Endothelial cell of umbilical vein (primary cell): Measurements from ENCODE around the gene LOXL4. TPM values are rescaled to one million over a fixed set of nuclear protein-coding genes. Genes with fewer than 3 reads are reported as not detected.

Experiments used
- BruUV-seq: library from RNA; stranded (reverse); fragments of 400-500 nt; replicated peaks from 2 replicates; lab custom pipeline; 2021; lab: Mats Ljungman, UMichigan
- CTCF ChIA-PET: fragments of 300-600, 350-600 bp; sonication (Branson Sonifier 250); formaldehyde crosslinking; loops from one replicate; lab custom pipeline; 2021; ENCODE audit warnings: antibody characterized with exemption, inconsistent platforms; lab: Charles Lee
- POLR2A ChIA-PET: fragments of 300-600, 350-600 bp; sonication (Branson Sonifier 250); formaldehyde crosslinking; loops from one replicate; lab custom pipeline; 2021; ENCODE audit warnings: antibody characterized with exemption, inconsistent platforms; lab: Charles Lee
- DNase-seq: peaks from one replicate; pipeline ENCODE4 v3.0.0-alpha.2; 2011; ENCODE audit warnings: low read depth, low spot score
- FAIRE-seq: peaks from 2 replicates; lab custom pipeline; 2011; peaks lifted over from hg19 to GRCh38; lab: Jason Lieb, UNC
- H2AFZ ChIP-seq: 2 replicates; pipeline ENCODE4 v1.6.0; 2012; ENCODE audit warnings: low read depth, low read length, control low read depth, inconsistent platforms
- H3K27ac ChIP-seq: 2 replicates; pipeline ENCODE4 v1.5.1; 2011; ENCODE audit warnings: low read depth, mild to moderate bottlenecking, control low read depth, low read length, moderate library complexity; ENCODE audit not compliant: insufficient read depth
- H3K27me3 ChIP-seq, 2 experiments: 2 replicates each; pipeline versions ENCODE4 v1.6.0 to v1.6.1; 2011; ENCODE audit warnings: low read length in 2 of 2, mixed read lengths in 1 of 2; ENCODE audit not compliant: control insufficient read depth in 2 of 2, insufficient read depth in 2 of 2
- H3K36me3 ChIP-seq, 2 experiments: 2 replicates in 1 of 2; 3 replicates in 1 of 2; pipeline ENCODE4 v1.5.1; 2011; ENCODE audit warnings: low read length in 2 of 2, mild to moderate bottlenecking in 1 of 2, moderate library complexity in 1 of 2; ENCODE audit not compliant: control insufficient read depth in 2 of 2, insufficient read depth in 2 of 2; ENCODE audit errors: extremely low read depth in 1 of 2
- H3K4me1 ChIP-seq: 3 replicates; pipeline ENCODE4 v1.5.1; 2011; ENCODE audit warnings: mild to moderate bottlenecking, low read length; ENCODE audit not compliant: control insufficient read depth, insufficient read depth; ENCODE audit errors: extremely low read depth
- H3K4me2 ChIP-seq: 2 replicates; pipeline ENCODE4 v1.6.1; 2011; ENCODE audit warnings: low read length, control low read depth, mixed read lengths; ENCODE audit not compliant: insufficient read depth
- H3K4me3 ChIP-seq, 3 experiments: fragments of 200-600 bp in 1 of 3; sonication (generic), shearing (Covaris generic) in 1 of 3; replicated peaks in 1 of 3; 2 replicates each; pipeline ENCODE4 v1.5.1; 2011 to 2016; ENCODE audit warnings: control low read depth in 3 of 3, low read length in 3 of 3, mild to moderate bottlenecking in 2 of 3, inconsistent platforms in 1 of 3, low read depth in 1 of 3, moderate library complexity in 1 of 3; ENCODE audit not compliant: insufficient read depth in 1 of 3
- H3K79me2 ChIP-seq: 2 replicates; pipeline ENCODE4 v1.6.0; 2012; ENCODE audit warnings: low read length, inconsistent platforms; ENCODE audit not compliant: control insufficient read depth, insufficient read depth
- H3K9ac ChIP-seq: replicated peaks from 2 replicates; pipeline ENCODE3; 2011; ENCODE audit warnings: low read length, control low read depth; ENCODE audit not compliant: insufficient read depth; ENCODE audit errors: extremely low read depth
- H3K9me1 ChIP-seq: replicated peaks from 3 replicates; pipeline ENCODE4 v1.6.0; 2011; ENCODE audit warnings: mild to moderate bottlenecking, low read length; ENCODE audit not compliant: control insufficient read depth, insufficient read depth; ENCODE audit errors: extremely low read depth
- H3K9me3 ChIP-seq: replicated peaks from 2 replicates; pipeline ENCODE4 v1.5.1; 2012; ENCODE audit warnings: low read length, inconsistent platforms; ENCODE audit not compliant: control insufficient read depth, insufficient read depth
- H4K20me1 ChIP-seq: replicated peaks from 2 replicates; pipeline ENCODE3; 2011; ENCODE audit warnings: mild to moderate bottlenecking, low read length; ENCODE audit not compliant: control insufficient read depth, insufficient read depth; ENCODE audit errors: extremely low read depth
- EZH2 ChIP-seq: IDR thresholded peaks from 2 replicates; pipeline ENCODE4 v1.6.1; 2012; ENCODE audit warnings: borderline replicate concordance, low read depth, mild to moderate bottlenecking, moderate library complexity, low read length, inconsistent platforms; ENCODE audit not compliant: severe bottlenecking
- FOS ChIP-seq: IDR thresholded peaks from 2 replicates; pipeline ENCODE4 v1.6.1; 2011; ENCODE audit warnings: mild to moderate bottlenecking, low read length, moderate library complexity, borderline replicate concordance; ENCODE audit not compliant: insufficient read depth
- GATA2 ChIP-seq: IDR thresholded peaks from 2 replicates; pipeline ENCODE4 v1.7.0; 2011; ENCODE audit warnings: low read depth, mild to moderate bottlenecking, moderate library complexity, mixed read lengths, low read length; ENCODE audit not compliant: insufficient read length, insufficient read depth
- JUN ChIP-seq: IDR thresholded peaks from 2 replicates; pipeline ENCODE4 v1.6.1; 2011; ENCODE audit warnings: borderline replicate concordance, low read depth; ENCODE audit not compliant: insufficient read length, insufficient read depth
- MYC ChIP-seq: IDR thresholded peaks from one replicate; pipeline ENCODE4 v1.6.1; 2011; ENCODE audit warnings: mild to moderate bottlenecking, low read depth, low read length
- POLR2A ChIP-seq: IDR thresholded peaks from 2 replicates; pipeline ENCODE4 v1.6.1; 2012; ENCODE audit warnings: low read depth, mild to moderate bottlenecking, control low read depth, low read length
- POLR2AphosphoS5 ChIP-seq: IDR thresholded peaks from 2 replicates; pipeline ENCODE4 v1.6.1; 2012; ENCODE audit warnings: low read depth, mild to moderate bottlenecking, control low read depth, low read length, moderate library complexity; ENCODE audit not compliant: insufficient read depth
- dilution Hi-C: fragments of 300-500 bp; cut with MboI; formaldehyde crosslinking; loops from one replicate; pipeline ENCODE4 v1.15.0; 2019; ENCODE audit warnings: low sequenced_read_pairs; ENCODE audit not compliant: extremely low pct_ligation_motif_present
- intact Hi-C: fragments of 100-400 bp; cut with micrococcal nuclease; formaldehyde crosslinking; loops from one replicate; pipeline ENCODE4 v1.10.0; 2022
- polyA plus RNA-seq, 4 experiments: library from polyadenylated mRNA; depleted of rRNA in 3 of 4; stranded (reverse) in 3 of 4; unstranded in 1 of 4; fragments of >200 nt; gene quantifications; 2 replicates each; pipeline versions ENCODE4 v1.2.1 to v1.2.3, GENCODE V29; 2011 to 2012; ENCODE audit warnings: missing spikeins in 1 of 4
- total RNA-seq: library from RNA; stranded (reverse); gene quantifications from 2 replicates; pipeline ENCODE4 v1.2.3, GENCODE V29; 2021
- TF ChIP-seq, protein P1 (sequence below): IDR thresholded peaks from 2 replicates; pipeline ENCODE4 v1.6.1; 2011; ENCODE audit not compliant: insufficient read depth, insufficient read length
- TF ChIP-seq, protein P2 (sequence below), 2 donors: IDR thresholded peaks; 1 replicate in 1 of 2; 2 replicates in 1 of 2; pipeline ENCODE4 v1.5.1; 2011; ENCODE audit warnings: low read length in 2 of 2, mild to moderate bottlenecking in 2 of 2, moderate library complexity in 2 of 2, control low read depth in 1 of 2, inconsistent platforms in 1 of 2, low read depth in 1 of 2; ENCODE audit not compliant: insufficient read depth in 1 of 2; ENCODE audit errors: extremely low read depth in 1 of 2

LOXL4 gene
- total and polyA plus RNA-seq, 2 donors (not counting 3 experiments of a cell fraction or from before 2014, with no cell fraction given) = 1.4 to 1.9 TPM

DNA sequence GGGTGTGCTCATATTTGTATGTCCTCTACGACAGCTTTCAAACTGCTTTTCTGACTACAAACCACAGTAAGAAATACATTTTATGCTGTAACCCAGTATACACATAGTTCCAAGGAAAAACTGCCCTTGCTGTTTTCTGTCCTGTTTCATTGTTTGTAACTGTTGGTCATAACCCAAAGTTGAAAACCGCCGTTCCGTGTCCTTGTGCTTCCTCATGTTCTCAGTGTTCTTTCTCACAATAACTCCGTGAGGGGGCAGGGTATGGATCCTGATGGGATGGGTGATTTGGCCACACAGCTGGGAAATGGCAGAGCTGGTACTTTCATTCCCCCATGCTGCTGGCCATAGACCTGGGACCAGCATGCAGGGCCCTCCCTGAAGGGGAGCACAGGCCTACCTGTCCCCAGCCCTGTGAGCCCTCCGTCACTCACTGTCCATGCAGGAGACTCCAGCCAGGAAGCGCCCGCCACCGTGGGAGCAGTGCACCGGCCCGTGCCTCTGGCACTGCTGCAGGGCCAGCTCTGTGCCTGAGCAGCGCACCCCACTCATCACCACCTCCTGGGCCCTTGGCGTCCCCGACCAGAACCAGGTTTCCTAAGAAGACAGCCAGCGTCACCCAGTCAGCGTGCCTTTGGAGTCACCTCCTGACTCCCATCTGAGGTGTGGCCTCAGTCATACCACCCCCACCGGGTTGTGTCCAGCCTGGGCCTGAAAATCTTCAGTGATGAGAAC is 12.7 kb downstream of the LOXL4 start:
- no peaks in the 10 kb centered on the region for H3K36me3 ChIP-seq
- H3K27ac ChIP-seq = no peak overlapping the region
- no peak overlapping the region for H3K4me2 ChIP-seq
- no peak overlapping the region for H2AFZ ChIP-seq
- no peaks in the 10 kb centered on the region for H3K4me1 ChIP-seq
- H3K27me3 ChIP-seq = no peaks in the 10 kb centered on the region
- DNase-seq (no peak), FAIRE-seq (no peak)
- TF ChIP-seq FOS = no peak
- TF ChIP-seq, protein P1, sequence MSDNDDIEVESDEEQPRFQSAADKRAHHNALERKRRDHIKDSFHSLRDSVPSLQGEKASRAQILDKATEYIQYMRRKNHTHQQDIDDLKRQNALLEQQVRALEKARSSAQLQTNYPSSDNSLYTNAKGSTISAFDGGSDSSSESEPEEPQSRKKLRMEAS = no peak
- CTCF ChIA-PET = no interaction called here
- H3K9me1 ChIP-seq = no peaks in the 10 kb centered on the region
- no peak overlapping the region for H3K9ac ChIP-seq
- H3K9me3 ChIP-seq = no peaks in the 10 kb centered on the region
- POLR2A ChIA-PET = no interaction called here
- BruUV-seq = no TSS peak
- no peak overlapping the region for H3K4me3 ChIP-seq
- intact Hi-C loops (no loop called here), dilution Hi-C loops (no loop called here)
- no peaks in the 10 kb centered on the region for H4K20me1 ChIP-seq
- H3K79me2 ChIP-seq = no peaks in the 10 kb centered on the region

DNA sequence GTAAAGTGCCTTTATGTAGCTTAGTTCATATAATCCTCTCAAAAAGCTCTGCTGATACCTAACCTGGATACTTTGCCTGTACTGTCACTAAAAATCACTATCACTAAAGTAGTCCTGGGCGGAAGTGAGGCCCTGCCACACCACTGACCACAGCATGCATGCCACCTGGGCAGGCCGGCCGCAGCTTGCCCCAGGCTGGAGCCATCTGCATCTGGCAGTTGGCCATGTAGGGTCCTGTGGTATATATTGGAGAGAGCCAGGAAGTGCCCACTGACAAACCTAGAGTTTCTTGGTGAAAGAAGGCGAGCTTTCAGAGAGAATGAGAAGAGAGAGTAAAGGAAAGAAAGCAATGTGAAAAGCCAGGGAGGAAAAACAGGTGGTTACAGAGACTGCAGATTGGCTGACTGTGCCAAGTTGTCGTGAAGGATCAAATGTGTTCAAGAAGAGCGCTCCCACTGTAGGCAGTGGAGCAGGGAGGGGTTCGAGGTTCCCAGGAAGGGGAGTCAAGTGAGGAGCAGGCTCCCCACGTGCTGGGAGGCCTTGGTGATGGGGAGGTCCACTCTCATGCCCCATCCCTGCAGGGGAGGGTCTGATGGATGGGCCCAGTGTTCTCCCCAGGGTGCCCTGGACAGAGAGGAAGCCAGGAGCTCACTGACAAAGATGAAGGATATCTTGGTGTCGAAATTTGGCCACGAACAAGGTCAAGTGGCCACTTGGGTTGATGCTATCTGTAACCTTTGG is 13.6 kb downstream of the LOXL4 start:
- intact Hi-C loops (no loop called here), dilution Hi-C loops (no loop called here)
- H3K4me2 ChIP-seq = no peak overlapping the region
- H3K27me3 ChIP-seq = no peaks in the 10 kb centered on the region
- no peaks in the 10 kb centered on the region for H4K20me1 ChIP-seq
- CTCF ChIA-PET = interaction anchor here (0.7 to 1.6 kb wide), 3 partner anchors 10 to 339 kb away, joined by 4 to 5 read pairs (median 4); no protein-coding TSS in a partner anchor
- no peak for DNase-seq
- H3K27ac ChIP-seq = no peak overlapping the region
- TF ChIP-seq FOS = no peak
- TF ChIP-seq POLR2A = no peak
- no peak for TF ChIP-seq EZH2
- TF ChIP-seq GATA2 = no peak
- TF ChIP-seq, protein P1 = no peak
- TF ChIP-seq MYC = no peak
- no peak for TF ChIP-seq JUN
- TF ChIP-seq, protein P2, sequence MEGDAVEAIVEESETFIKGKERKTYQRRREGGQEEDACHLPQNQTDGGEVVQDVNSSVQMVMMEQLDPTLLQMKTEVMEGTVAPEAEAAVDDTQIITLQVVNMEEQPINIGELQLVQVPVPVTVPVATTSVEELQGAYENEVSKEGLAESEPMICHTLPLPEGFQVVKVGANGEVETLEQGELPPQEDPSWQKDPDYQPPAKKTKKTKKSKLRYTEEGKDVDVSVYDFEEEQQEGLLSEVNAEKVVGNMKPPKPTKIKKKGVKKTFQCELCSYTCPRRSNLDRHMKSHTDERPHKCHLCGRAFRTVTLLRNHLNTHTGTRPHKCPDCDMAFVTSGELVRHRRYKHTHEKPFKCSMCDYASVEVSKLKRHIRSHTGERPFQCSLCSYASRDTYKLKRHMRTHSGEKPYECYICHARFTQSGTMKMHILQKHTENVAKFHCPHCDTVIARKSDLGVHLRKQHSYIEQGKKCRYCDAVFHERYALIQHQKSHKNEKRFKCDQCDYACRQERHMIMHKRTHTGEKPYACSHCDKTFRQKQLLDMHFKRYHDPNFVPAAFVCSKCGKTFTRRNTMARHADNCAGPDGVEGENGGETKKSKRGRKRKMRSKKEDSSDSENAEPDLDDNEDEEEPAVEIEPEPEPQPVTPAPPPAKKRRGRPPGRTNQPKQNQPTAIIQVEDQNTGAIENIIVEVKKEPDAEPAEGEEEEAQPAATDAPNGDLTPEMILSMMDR (IDR thresholded peaks at IDR 0.05; ENCODE audit: extremely low read depth in 1 of 2, insufficient read depth in 1 of 2, low read depth in 1 of 2, low read length in 2 of 2) = no peak
- no peak for TF ChIP-seq POLR2AphosphoS5
- no peak overlapping the region for H3K9ac ChIP-seq
- no peaks in the 10 kb centered on the region for H3K9me3 ChIP-seq
- H3K4me3 ChIP-seq = no peak overlapping the region
- BruUV-seq = no TSS peak
- H3K36me3 ChIP-seq = no peaks in the 10 kb centered on the region
- POLR2A ChIA-PET = no interaction called here
- H3K79me2 ChIP-seq = no peaks in the 10 kb centered on the region
- H3K9me1 ChIP-seq = no peaks in the 10 kb centered on the region
- H3K4me1 ChIP-seq = no peaks in the 10 kb centered on the region
- no peak for FAIRE-seq
- no peak overlapping the region for H2AFZ ChIP-seq
